Measurements from ENCODE around the gene KRT33A. TPM values are rescaled to one million over a fixed set of nuclear protein-coding genes. Genes with fewer than 3 reads are reported as not detected.
A peak's percentile ranks its signal among the peaks of the same experiment; 100 is the strongest.

KRT33A gene
- total and polyA plus RNA-seq, 4 donors = not detected

GRCh38 chr17:41296846-41297245, 53.8 kb downstream of the KRT33A start:
- DNase-seq = peak in 2 of 3 donors; percentile 62 to 76
- peaks cover 0 to 2% (median 0%) of the 10 kb centered on the region in 5 donors for H3K4me1 ChIP-seq (ENCODE audit: control insufficient read depth in 5 of 5, insufficient read depth in 5 of 5, low read length in 5 of 5)
- H3K9me3 ChIP-seq (ENCODE audit: control insufficient read depth in 4 of 4, insufficient read depth in 3 of 4, low read length in 3 of 4) = no peaks in the 10 kb centered on the region
- H3K36me3 ChIP-seq (ENCODE audit: control insufficient read depth in 4 of 4, insufficient read depth in 4 of 4, low read length in 4 of 4) = no peaks in the 10 kb centered on the region
- H3K4me3 ChIP-seq = no peak overlapping the region
- TF ChIP-seq CTCF (IDR thresholded peaks at IDR 0.05; ENCODE audit: control extremely low read depth, extremely low read depth) = no peak
- H3K9ac ChIP-seq (ENCODE audit: insufficient read depth in 1 of 2, low read length in 2 of 2) = no peak overlapping the region
- no peak overlapping the region for H3K27ac ChIP-seq (ENCODE audit: low read depth in 1 of 2, low read length in 1 of 2)
- no peaks in the 10 kb centered on the region for H3K27me3 ChIP-seq (ENCODE audit: control insufficient read depth in 3 of 3, insufficient read depth in 3 of 3, low read length in 2 of 3)
- 60 to 74% methylated on average over 1 of the region's 1 CpG for WGBS, 2 donors
- ATAC-seq (ENCODE audit: insufficient read depth, low FRiP score) = no peak

Other genes starting within 250 kb of the KRT33A start
Only the 30 nearest of the 34 such genes appear.
- not detected for gene KRTAP4-12, start 226.6 kb downstream of the KRT33A start, total RNA-seq
- gene KRTAP4-12, start 226.6 kb downstream of the KRT33A start, polyA plus RNA-seq = not detected
- not detected for gene KRTAP4-6, start 210.3 kb downstream of the KRT33A start, total RNA-seq
- gene KRTAP4-6, start 210.3 kb downstream of the KRT33A start, polyA plus RNA-seq = not detected
- not detected for gene KRTAP4-5, start 201.0 kb downstream of the KRT33A start, total RNA-seq
- gene KRTAP4-5, start 201.0 kb downstream of the KRT33A start, polyA plus RNA-seq = not detected
- gene KRTAP4-4, start 190.1 kb downstream of the KRT33A start, total RNA-seq = not detected
- not detected for gene KRTAP4-4, start 190.1 kb downstream of the KRT33A start, polyA plus RNA-seq
- not detected for gene KRTAP4-3, start 182.6 kb downstream of the KRT33A start, total RNA-seq
- not detected for gene KRTAP4-3, start 182.6 kb downstream of the KRT33A start, polyA plus RNA-seq
- not detected for gene KRTAP4-2, start 172.6 kb downstream of the KRT33A start, total RNA-seq
- gene KRTAP4-2, start 172.6 kb downstream of the KRT33A start, polyA plus RNA-seq = not detected
- not detected for gene KRTAP4-1, start 165.9 kb downstream of the KRT33A start, total RNA-seq
- not detected for gene KRTAP4-1, start 165.9 kb downstream of the KRT33A start, polyA plus RNA-seq
- not detected for gene KRTAP9-1, start 160.9 kb downstream of the KRT33A start, total RNA-seq
- gene KRTAP9-1, start 160.9 kb downstream of the KRT33A start, polyA plus RNA-seq = not detected
- not detected for gene KRTAP9-2, start 124.2 kb downstream of the KRT33A start, total RNA-seq
- not detected for gene KRTAP9-2, start 124.2 kb downstream of the KRT33A start, polyA plus RNA-seq
- gene KRTAP9-3, start 118.4 kb downstream of the KRT33A start, total RNA-seq = not detected
- not detected for gene KRTAP9-3, start 118.4 kb downstream of the KRT33A start, polyA plus RNA-seq
- not detected for gene KRTAP9-8, start 112.8 kb downstream of the KRT33A start, total RNA-seq
- gene KRTAP9-8, start 112.8 kb downstream of the KRT33A start, polyA plus RNA-seq = not detected
- not detected for gene KRTAP9-4, start 101.1 kb downstream of the KRT33A start, total RNA-seq
- not detected for gene KRTAP9-4, start 101.1 kb downstream of the KRT33A start, polyA plus RNA-seq
- not detected for gene KRTAP9-9, start 95.4 kb downstream of the KRT33A start, total RNA-seq
- gene KRTAP9-9, start 95.4 kb downstream of the KRT33A start, polyA plus RNA-seq = not detected
- not detected for gene KRTAP9-6, start 85.5 kb downstream of the KRT33A start, total RNA-seq
- not detected for gene KRTAP9-6, start 85.5 kb downstream of the KRT33A start, polyA plus RNA-seq
- gene KRTAP9-7, start 75.1 kb downstream of the KRT33A start, total RNA-seq = not detected
- not detected for gene KRTAP9-7, start 75.1 kb downstream of the KRT33A start, polyA plus RNA-seq
- not detected for gene KRTAP29-1, start 48.0 kb downstream of the KRT33A start, total RNA-seq
- not detected for gene KRTAP29-1, start 48.0 kb downstream of the KRT33A start, polyA plus RNA-seq
- gene KRTAP16-1, start 41.5 kb downstream of the KRT33A start, total RNA-seq = not detected
- gene KRTAP16-1, start 41.5 kb downstream of the KRT33A start, polyA plus RNA-seq = not detected
- gene KRTAP17-1, start 35.1 kb downstream of the KRT33A start, total RNA-seq = not detected
- gene KRTAP17-1, start 35.1 kb downstream of the KRT33A start, polyA plus RNA-seq = not detected
- not detected for gene KRT33B, start 19.0 kb upstream of the KRT33A start, total RNA-seq
- gene KRT33B, start 19.0 kb upstream of the KRT33A start, polyA plus RNA-seq = not detected
- gene KRT34, start 31.5 kb upstream of the KRT33A start, total RNA-seq = not detected
- not detected for gene KRT34, start 31.5 kb upstream of the KRT33A start, polyA plus RNA-seq
- not detected for gene KRT31, start 46.8 kb upstream of the KRT33A start, total RNA-seq
- gene KRT31, start 46.8 kb upstream of the KRT33A start, polyA plus RNA-seq = under 1 TPM in 1 of 2 donors, not detected in 1; 0.02 TPM
- not detected for gene KRT37, start 73.8 kb upstream of the KRT33A start, total RNA-seq
- not detected for gene KRT37, start 73.8 kb upstream of the KRT33A start, polyA plus RNA-seq
- not detected for gene KRT38, start 90.2 kb upstream of the KRT33A start, total RNA-seq
- gene KRT38, start 90.2 kb upstream of the KRT33A start, polyA plus RNA-seq = not detected
- gene KRT32, start 116.6 kb upstream of the KRT33A start, total RNA-seq = not detected
- gene KRT32, start 116.6 kb upstream of the KRT33A start, polyA plus RNA-seq = not detected
- not detected for gene KRT35, start 130.3 kb upstream of the KRT33A start, total RNA-seq
- not detected for gene KRT35, start 130.3 kb upstream of the KRT33A start, polyA plus RNA-seq
- not detected for gene KRT36, start 139.1 kb upstream of the KRT33A start, total RNA-seq
- under 1 TPM in 1 of 2 donors, not detected in 1; 0.02 TPM for gene KRT36, start 139.1 kb upstream of the KRT33A start, polyA plus RNA-seq
- 10 to 100 TPM in 1 of 2 donors, 1 to 10 TPM in 1; 7.9 to 11.6 TPM for gene KRT13, start 154.8 kb upstream of the KRT33A start, total RNA-seq
- gene KRT13, start 154.8 kb upstream of the KRT33A start, polyA plus RNA-seq = 10 to 100 TPM in 1 of 2 donors, 1 to 10 TPM in 1; 4.0 to 16.1 TPM
- 10 to 100 TPM; 20.4 to 51.7 TPM for gene KRT15, start 168.1 kb upstream of the KRT33A start, total RNA-seq
- 10 to 100 TPM; 15.2 to 33.6 TPM for gene KRT15, start 168.1 kb upstream of the KRT33A start, polyA plus RNA-seq
- 100 to 1,000 TPM; 495 to 770 TPM for gene KRT19, start 177.5 kb upstream of the KRT33A start, total RNA-seq
- gene KRT19, start 177.5 kb upstream of the KRT33A start, polyA plus RNA-seq = 100 to 1,000 TPM; 637 to 811 TPM
- not detected for gene KRT9, start 221.2 kb upstream of the KRT33A start, total RNA-seq
- not detected for gene KRT9, start 221.2 kb upstream of the KRT33A start, polyA plus RNA-seq